ENCODE measurements around the gene BCL3. TPM values are rescaled to one million over a fixed set of nuclear protein-coding genes. Genes with fewer than 3 reads are reported as not detected.

Gene BCL3
- total and polyA plus RNA-seq, 2 of the 13 experiments (the other 11 are each of a cell fraction or from before 2014, with no cell fraction given): 2.3 to 4.0 TPM

- Histone ChIP-seq H3K9me3 (ENCODE audit: low read length) (no peaks in the 10 kb centered on the region), H3K36me3 (replicated peaks in 1 of 2; ENCODE audit: control insufficient read depth in 1 of 2, insufficient read depth in 2 of 2, low read length in 2 of 2) (peaks cover 11 to 20% of the 10 kb centered on the region in 2 experiments; a peak in 4 of 5 replicates), H3K27me3 (ENCODE audit: control insufficient read depth in 1 of 2, insufficient read depth in 2 of 2, low read length in 2 of 2) (no peaks in the 10 kb centered on the region), H3K4me1 (ENCODE audit: insufficient read depth, low read length) (peaks cover 32% of the 10 kb centered on the region), H2AFZ (ENCODE audit: low read length) (no peak overlapping the region), H3K79me2 (ENCODE audit: insufficient read depth, low read length) (no peaks in the 10 kb centered on the region), H3K27ac (ENCODE audit: extremely low read length, insufficient read depth, low read length) (no peak overlapping the region), H3K4me3 (replicated peaks in 1 of 3; ENCODE audit: insufficient read depth in 1 of 3, low read depth in 2 of 3, low read length in 3 of 3) (no peak overlapping the region), H3K4me2 (ENCODE audit: low read depth, low read length) (no peak overlapping the region), H4K20me1 (ENCODE audit: insufficient read depth, low read length) (no peaks in the 10 kb centered on the region), H3K9ac (ENCODE audit: insufficient read depth, low read depth, low read length) (no peak overlapping the region)
- 0 out of 2 replicates have a peak, but pooled peaks have one; percentile 2 for TF ChIP-seq ZSCAN22 (CRISPR knock-in tag; IDR thresholded peaks at IDR 0.05)
- TF ChIP-seq MED8 (CRISPR knock-in tag; IDR thresholded peaks at IDR 0.05; ENCODE audit: insufficient replicate concordance): no peak
- POLR2A ChIA-PET: interaction anchor here (0.6 kb wide), 1 partner anchor 35 kb away, joined by 3 read pairs; no protein-coding TSS in a partner anchor
- BruUV-seq (replicated peaks): no TSS peak
- WGBS (ENCODE audit: low lambda C conversion rate): 97% methylated on average over 10 of the region's 10 CpGs
- CTCF ChIA-PET (ENCODE audit: low intra/inter-chr PET ratio, low total read pairs): no interaction called here
- FAIRE-seq (no peak), ATAC-seq (no peak), DNase-seq (ENCODE audit: low spot score) (no peak)
- intact Hi-C loops (cut with micrococcal nuclease; ENCODE audit: unreplicated experiment) (no loop called here), in situ Hi-C loops (cut with HindIII; ENCODE audit: extremely low pct_ligation_motif_present, low pct_unique_long_range_greater_than_20kb) (loop anchor here (5.0 kb wide), 1 partner anchor 37 kb away; no protein-coding TSS in a partner anchor)
Measured at GRCh38 chr19:44759083-44759804, 10.7 kb downstream of the BCL3 start.

- ATAC-seq (no peak), DNase-seq (ENCODE audit: low spot score) (no peak), FAIRE-seq (no peak)
- Histone ChIP-seq H2AFZ (ENCODE audit: low read length) (no peak overlapping the region), H3K9me3 (ENCODE audit: low read length) (no peaks in the 10 kb centered on the region), H3K4me2 (ENCODE audit: low read depth, low read length) (no peak overlapping the region), H3K9ac (ENCODE audit: insufficient read depth, low read depth, low read length) (no peak overlapping the region), H3K27me3 (ENCODE audit: control insufficient read depth in 1 of 2, insufficient read depth in 2 of 2, low read length in 2 of 2) (no peaks in the 10 kb centered on the region), H3K27ac (ENCODE audit: extremely low read length, insufficient read depth, low read length) (no peak overlapping the region), H4K20me1 (ENCODE audit: insufficient read depth, low read length) (no peaks in the 10 kb centered on the region), H3K4me3 (replicated peaks in 1 of 3; ENCODE audit: insufficient read depth in 1 of 3, low read depth in 2 of 3, low read length in 3 of 3) (no peak overlapping the region), H3K79me2 (ENCODE audit: insufficient read depth, low read length) (no peaks in the 10 kb centered on the region), H3K4me1 (ENCODE audit: insufficient read depth, low read length) (peaks cover 45% of the 10 kb centered on the region), H3K36me3 (replicated peaks in 1 of 2; ENCODE audit: control insufficient read depth in 1 of 2, insufficient read depth in 2 of 2, low read length in 2 of 2) (peaks cover 7 to 10% of the 10 kb centered on the region in 2 experiments; a peak in 2 of 5 replicates)
- no peak for TF ChIP-seq ZNF770 (CRISPR knock-in tag; IDR thresholded peaks at IDR 0.05)
- TF ChIP-seq ZNF552 (CRISPR knock-in tag; IDR thresholded peaks at IDR 0.05; ENCODE audit: borderline replicate concordance): no peak
- no peak for TF ChIP-seq RARA (CRISPR knock-in tag; IDR thresholded peaks at IDR 0.05)
- ChIA-PET CTCF (ENCODE audit: low intra/inter-chr PET ratio, low total read pairs) (no interaction called here), POLR2A (no interaction called here)
- no TSS peak for BruUV-seq (replicated peaks)
- 87% methylated on average over 8 of the region's 8 CpGs for WGBS (ENCODE audit: low lambda C conversion rate)
- intact Hi-C loops (cut with micrococcal nuclease; ENCODE audit: unreplicated experiment): no loop called here
- in situ Hi-C loops (cut with HindIII; ENCODE audit: extremely low pct_ligation_motif_present, low pct_unique_long_range_greater_than_20kb): no loop called here
Measured at GRCh38 chr19:44762038-44762437, 13.5 kb downstream of the BCL3 start.
